Activated naive CD4-positive, alpha-beta T cell treated with Interleukin-2 at 50 U/mL for 16 hours (primary cell): Measurements from ENCODE around the gene TFAP2D.

ENCODE experiments used
- DNase-seq: peaks from one replicate; pipeline ENCODE4 v3.0.0-alpha.2; 2020

Gene TFAP2D

GRCh38 chr6:50713226-50713625, at the start of gene TFAP2D:
TSS of gene TFAP2D (plus strand) at chr6:50713526. CDS start at chr6:50714056, 530 bp downstream.
- no peak for DNase-seq

DNA sequence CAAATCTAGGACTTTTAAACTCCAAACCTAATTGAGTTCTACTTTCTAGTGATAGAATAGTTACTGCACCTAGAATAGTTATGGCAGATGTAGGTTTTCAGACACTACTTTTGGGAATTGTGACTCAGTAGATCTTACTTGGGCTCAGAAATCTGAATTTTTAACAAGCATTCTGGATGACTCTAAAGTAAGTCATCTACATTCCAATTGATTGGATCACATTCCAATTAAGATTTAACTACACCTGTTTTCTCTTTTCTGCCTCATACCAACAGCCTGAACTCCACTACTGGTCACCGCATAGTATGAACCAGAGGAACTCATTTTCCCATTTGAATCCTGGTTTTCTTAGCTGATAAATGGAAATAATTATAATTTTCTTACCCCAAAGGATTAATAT, 49.5 kb upstream of the TFAP2D start:
- no peak for DNase-seq

DNA sequence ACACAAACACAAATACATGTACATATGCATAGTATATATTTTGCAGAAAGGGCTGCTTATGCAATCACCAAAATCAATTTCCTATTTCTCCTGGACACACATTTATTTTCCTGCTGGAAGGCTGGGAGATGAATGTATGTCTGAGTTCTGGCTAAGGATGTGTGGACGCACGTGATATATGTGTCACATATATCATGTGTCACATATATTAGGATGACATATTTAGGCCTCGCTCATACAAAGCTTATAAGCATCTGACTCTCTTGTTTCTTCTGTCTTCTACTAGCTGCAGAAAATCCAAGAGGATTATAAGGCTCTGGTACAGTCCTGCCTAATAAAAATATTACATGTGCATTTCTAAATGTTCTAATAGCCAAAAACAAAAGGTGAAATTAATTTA, 47.2 kb upstream of the TFAP2D start:
- no peak for DNase-seq

- DNase-seq, result no peak
These were observed 32.0 kb upstream of the TFAP2D start for GRCh38 chr6:50681213-50681824.

DNA sequence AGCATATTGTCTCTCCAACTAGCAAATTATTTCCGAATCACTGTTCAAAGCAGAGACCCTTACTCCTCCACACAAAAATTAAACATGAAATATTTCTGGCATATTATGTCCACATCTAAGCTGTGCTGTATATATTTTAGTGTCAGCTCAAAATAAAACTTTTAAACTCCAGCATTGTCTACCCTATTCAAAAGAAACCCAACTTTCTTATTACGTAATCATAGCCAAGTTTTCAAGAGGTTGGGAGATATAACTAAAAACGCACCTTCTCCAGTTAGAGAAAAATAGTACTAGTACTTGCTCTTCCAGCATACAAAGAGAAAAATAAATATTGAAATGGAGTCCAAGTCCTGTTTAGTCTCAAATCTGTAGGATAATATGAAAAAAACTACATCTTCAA, 24.1 kb upstream of the TFAP2D start:
- no peak for DNase-seq

GRCh38 chr6:50691814-50692495, 21.4 kb upstream of the TFAP2D start:
- DNase-seq, result no peak

DNA sequence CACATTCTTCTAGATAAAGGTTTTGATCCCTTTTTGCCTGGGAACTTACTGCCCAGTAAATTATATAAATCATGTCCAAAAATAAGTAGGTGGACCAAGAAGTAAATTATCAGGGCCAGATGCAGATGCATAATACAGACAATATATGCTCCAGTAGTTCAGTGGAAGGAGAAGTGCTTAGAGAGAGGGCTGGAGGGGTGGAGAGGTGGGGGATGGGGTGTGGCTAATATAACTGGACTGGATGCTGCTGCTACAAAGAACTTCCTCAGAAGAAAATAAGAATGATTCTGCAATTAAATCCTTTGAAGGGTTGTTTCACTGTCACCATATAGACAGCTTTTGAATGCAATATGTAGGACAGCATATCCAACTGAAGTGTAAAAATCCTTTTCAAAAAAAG, 14.8 kb upstream of the TFAP2D start:
- no peak for DNase-seq

DNA sequence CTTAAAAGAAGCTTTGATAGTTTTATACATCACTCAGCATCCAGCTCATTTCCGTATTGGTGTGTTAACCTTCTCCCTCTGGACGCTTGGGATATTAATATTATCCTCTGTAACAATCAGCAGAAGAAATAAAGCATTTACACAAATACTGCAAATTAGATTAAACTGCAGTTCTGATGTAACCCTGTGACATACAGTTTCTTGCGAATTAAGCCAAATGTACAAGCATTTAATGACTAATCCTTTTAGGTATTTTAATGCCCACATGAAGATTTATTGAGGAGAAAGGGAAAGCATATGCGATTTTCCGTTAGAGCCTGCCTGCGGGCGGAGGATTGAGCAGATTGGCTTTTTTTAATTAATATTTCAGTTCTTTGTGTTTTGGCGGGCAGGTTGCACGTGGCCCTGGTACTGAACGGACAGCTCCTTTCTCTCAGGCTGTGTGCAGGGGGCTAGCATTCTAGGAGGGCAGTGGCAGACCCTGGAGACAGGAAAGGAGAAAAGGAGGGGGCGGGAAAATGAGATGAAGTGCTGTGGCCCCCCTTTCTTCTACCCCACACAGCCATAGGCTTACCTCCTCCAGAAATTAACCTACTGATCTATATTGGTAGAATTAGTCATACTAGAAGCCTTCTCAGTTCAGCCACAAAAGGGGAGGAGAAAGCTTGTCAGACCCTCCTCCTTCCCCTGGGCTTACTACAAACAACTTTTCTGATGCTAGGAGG, 14.1 kb upstream of the TFAP2D start:
- DNase-seq, result no peak

- no peak for DNase-seq
These were observed 6.8 kb upstream of the TFAP2D start for GRCh38 chr6:50706575-50706974.

- DNase-seq, result no peak
These were observed 6.1 kb upstream of the TFAP2D start for GRCh38 chr6:50707191-50707590.

DNA sequence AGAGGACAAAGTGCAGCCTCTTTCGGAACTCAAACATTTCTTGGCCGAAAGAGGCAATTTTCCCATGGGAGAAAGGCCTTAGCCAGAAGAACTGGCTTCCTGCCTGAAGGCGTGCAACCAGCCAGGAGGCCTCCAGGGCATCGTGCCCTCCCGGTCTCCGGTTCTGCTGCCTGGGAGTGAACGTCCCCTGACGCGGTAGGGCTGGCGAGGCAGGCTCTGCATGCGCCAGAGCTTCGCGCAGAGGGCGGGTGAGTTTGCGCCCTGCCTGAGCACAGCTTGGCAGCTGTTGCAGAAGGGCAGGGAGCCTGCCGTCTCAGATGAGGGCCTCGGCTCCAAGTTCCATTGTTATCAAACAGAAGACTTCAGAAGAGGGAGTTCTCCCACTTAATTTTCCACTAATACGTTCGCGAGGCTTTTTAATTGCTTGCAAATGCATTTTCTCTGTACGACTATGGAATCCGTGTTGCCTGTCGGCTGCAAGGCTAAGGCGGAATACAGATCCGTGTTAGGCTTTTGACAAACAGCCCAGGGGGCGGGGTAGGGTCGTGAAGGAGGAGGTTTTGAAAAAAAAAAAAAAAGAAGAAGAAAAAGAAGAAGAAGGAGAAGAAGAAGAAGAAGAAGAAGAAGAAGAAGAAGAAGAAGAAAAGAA, 5.5 kb upstream of the TFAP2D start:
- no peak for DNase-seq

DNA sequence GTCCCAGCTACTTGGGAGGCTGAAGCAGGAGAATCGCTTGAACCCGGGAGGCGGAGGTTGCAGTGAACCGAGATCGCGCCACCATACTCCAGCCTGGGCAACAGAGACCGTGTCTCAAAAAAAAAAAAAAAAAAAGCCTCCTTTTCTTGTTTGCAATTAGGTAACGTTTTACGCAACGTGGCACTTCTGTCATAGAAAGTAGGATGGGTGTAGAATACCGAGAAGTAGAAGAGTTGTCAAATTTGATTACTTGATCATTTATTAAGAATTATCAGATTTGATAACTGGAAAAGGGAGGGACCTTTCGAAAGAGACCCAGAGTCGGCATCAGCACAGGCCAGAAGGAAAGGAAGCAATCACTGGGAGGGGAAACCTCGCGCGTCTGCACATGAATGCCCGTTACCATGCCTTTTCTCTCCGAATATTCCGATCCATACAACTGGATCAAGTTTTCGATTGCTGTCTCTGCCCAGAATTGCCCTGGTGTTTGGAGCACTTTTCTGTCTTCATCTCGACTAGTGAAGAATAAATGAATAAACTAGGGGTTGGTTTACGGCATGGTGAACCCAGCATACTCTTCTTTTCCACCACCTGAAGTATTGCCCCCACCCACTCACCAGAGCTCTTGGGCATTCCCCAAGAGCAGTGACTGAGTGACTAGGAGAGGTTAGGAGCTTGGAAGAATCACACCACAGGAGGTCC, 4.5 kb upstream of the TFAP2D start:
- DNase-seq, result no peak

GRCh38 chr6:50709366-50709734, 4.0 kb upstream of the TFAP2D start:
- no peak for DNase-seq

GRCh38 chr6:50711686-50712085, 1.6 kb upstream of the TFAP2D start:
- DNase-seq, result no peak

- no peak for DNase-seq
These were observed 1.0 kb upstream of the TFAP2D start for GRCh38 chr6:50712291-50712690.

GRCh38 chr6:50713977-50714486, 706 bp downstream of the TFAP2D start:
- no peak for DNase-seq

DNA sequence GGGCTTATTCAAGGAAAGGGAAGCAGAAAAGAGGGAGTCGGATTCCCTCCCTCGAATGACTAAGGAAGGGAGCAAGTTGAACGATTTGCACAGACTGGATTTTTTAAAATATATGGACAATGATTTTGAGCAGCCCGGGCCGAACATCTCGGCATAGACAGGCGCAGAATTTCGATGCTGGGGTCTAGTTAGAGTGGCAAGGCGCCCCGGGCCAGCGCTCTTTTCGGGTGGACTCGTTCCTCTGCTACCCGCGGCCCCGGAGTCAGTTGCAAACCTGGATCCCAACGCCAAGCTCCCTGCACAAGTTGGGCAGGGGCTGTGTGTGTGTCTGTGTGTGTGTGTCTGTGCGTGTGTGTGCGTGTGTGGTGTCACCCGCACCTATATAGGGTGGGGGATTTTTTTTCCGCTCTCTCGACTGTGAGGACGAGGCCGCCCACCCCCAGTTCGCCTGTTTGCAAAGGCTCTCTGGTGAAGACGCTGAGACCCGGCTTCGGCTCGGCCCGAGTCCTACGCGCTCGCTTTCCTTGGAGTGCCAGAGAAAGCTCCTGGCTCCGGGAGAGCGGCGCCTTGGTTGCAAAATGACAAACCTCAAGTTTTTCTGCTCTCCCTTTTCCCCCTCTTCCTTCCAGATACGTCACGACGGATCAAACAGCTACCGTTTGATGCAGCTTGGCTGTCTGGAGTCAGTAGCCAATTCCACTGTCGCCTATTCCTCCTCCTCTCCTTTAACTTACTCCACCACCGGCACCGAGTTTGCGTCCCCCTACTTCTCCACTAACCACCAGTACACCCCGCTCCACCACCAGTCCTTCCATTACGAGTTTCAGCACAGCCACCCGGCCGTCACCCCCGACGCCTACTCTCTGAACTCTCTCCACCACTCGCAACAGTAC, 1.4 kb downstream of the TFAP2D start:
- no peak for DNase-seq

DNA sequence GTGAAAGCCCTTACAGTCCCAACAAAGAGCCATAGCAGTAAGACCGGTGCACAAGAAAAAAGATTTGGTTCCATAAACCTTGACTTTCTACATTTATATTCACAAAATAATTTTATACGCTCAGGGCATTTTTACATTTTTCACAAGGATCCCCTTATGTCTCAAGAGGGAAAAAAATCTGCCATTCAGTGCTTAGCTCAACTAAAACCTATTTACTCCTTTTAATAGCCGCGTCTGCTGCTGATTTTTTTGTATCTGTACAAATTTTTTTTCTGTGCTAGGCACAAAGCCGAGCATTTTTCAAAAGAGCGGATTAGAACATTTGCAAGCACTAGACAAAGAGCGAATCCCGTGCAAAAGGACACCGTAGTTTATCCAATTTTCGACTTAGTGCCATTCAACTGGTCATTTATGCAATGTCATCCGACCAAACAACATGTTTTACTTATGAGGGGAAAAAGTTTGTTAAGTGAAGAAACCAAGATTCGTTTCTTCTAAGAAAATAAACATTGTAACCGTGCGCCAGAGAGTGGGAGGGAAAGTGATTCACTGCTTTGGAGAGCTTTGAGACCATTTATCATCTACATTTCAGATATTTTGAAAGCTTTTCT, 3.7 kb downstream of the TFAP2D start:
- DNase-seq, result no peak

GRCh38 chr6:50717734-50718457, 4.6 kb downstream of the TFAP2D start:
- no peak for DNase-seq

GRCh38 chr6:50718566-50718965, 5.2 kb downstream of the TFAP2D start:
- DNase-seq, result no peak

DNA sequence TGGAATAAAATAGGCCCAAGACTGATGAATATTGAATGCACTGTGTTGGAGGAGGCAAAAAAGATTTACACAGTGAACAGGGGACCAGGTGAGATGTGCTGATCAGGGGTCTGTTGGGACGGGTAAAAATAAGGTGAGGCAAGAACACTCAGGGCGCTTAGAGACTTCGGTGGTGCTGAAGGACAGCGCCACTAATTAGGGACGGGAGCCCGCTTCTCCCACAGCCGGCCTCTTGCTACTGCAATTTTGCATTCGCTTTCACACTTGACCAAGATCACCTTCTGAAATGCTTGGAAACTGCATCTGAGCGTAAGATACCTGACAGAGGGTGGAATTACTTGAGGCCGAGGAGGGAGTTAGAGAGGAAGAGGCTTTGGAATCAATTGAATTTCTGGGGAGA, 7.3 kb downstream of the TFAP2D start:
- no peak for DNase-seq
